ENCODE data around the gene NT5C3B. TPM values are rescaled to one million over a fixed set of nuclear protein-coding genes. Genes with fewer than 3 reads are reported as not detected.

Gene NT5C3B
- total RNA-seq, 2 experiments from 2014 or later: 29.0 to 29.5 TPM

DNA sequence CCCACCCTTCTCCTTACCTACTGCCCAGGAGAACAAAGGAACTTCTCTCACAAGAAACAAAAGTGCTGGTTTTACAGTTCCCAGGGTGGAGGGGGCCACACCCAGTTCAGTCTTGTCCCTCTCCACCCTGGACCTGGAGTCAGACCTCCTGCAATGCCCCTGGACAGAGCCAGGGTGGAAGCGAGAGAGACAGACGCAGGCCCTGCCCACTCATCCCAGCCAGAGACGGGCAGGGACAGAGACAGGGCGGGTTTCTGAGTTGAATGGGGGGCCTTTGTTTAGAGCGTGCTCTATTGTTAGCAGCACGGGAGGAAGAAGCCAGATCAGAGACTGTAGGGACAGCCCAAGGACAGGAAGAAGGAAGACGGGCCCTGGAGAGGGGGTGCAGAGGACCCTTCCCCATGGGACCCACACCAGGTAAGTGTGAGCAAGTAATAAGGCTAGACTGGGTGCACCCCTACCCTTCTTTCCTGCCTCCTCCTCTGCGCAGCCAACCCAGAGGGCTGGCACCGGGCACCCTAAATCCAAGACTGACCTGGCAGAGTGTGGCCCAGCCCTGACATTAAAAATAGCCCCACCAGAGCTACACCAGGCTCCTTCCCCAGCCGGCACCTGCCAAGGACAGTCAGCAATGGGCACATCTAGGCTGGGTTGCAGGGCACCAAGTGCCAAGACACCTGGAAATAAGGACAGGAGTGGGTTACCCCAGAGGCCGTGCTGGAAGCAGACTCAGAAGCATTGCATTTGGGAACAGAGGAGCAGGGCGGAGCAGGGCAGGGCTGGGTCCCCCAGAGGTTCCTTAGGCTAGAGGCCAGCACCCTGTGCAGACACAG is 60.4 kb downstream of the NT5C3B start:
- H3K4me3 Mint-ChIP-seq: no peak overlapping the region
- no peak for DNase-seq
- no peaks in the 10 kb centered on the region for H3K4me1 Mint-ChIP-seq (ENCODE audit: low read depth)
- H3K9me3 Mint-ChIP-seq: no peaks in the 10 kb centered on the region
- intact Hi-C loops (cut with micrococcal nuclease): no loop called here
- POLR2A ChIA-PET: no interaction called here
- CTCF ChIA-PET: no interaction called here
- no peaks in the 10 kb centered on the region for H3K36me3 Mint-ChIP-seq
- H3K27ac Mint-ChIP-seq: no peak overlapping the region
- H3K27me3 Mint-ChIP-seq: peaks cover 6% of the 10 kb centered on the region

Other genes starting within 250 kb of the NT5C3B start
- not detected for gene KRT14, start 249.3 kb downstream of the NT5C3B start, total RNA-seq
- not detected for gene KRT16, start 223.5 kb downstream of the NT5C3B start, total RNA-seq
- not detected for gene KRT17, start 211.7 kb downstream of the NT5C3B start, total RNA-seq
- 1,000 to 10,000 TPM; 1,052 to 1,072 TPM for gene EIF1, start 147.3 kb downstream of the NT5C3B start, total RNA-seq
- gene GAST, start 123.9 kb downstream of the NT5C3B start, total RNA-seq: not detected
- not detected for gene HAP1, start 101.6 kb downstream of the NT5C3B start, total RNA-seq
- gene JUP, start 49.5 kb downstream of the NT5C3B start, total RNA-seq: under 1 TPM; 0.12 to 0.29 TPM
- 1 to 10 TPM; 2.5 to 2.9 TPM for gene P3H4, start 24.3 kb downstream of the NT5C3B start, total RNA-seq
- gene FKBP10, start 23.2 kb downstream of the NT5C3B start, total RNA-seq: 1 to 10 TPM in 1 of 2 experiments, under 1 TPM in 1; 0.76 to 1.4 TPM
- gene KLHL10, start 1.6 kb upstream of the NT5C3B start, total RNA-seq: under 1 TPM; 0.12 to 0.29 TPM
- 10 to 100 TPM; 23.6 to 25.2 TPM for gene KLHL11, start 29.2 kb upstream of the NT5C3B start, total RNA-seq
- 100 to 1,000 TPM; 186 to 203 TPM for gene ACLY, start 82.7 kb upstream of the NT5C3B start, total RNA-seq
- 1 to 10 TPM in 1 of 2 experiments, under 1 TPM in 1; 0.77 to 1.4 TPM for gene ODAD4, start 94.4 kb upstream of the NT5C3B start, total RNA-seq
- 10 to 100 TPM; 66.6 to 68.0 TPM for gene CNP, start 130.6 kb upstream of the NT5C3B start, total RNA-seq
- gene DNAJC7, start 181.2 kb upstream of the NT5C3B start, total RNA-seq: 10 to 100 TPM; 79.7 to 80.9 TPM
- 10 to 100 TPM; 15.6 to 16.1 TPM for gene NKIRAS2, start 183.9 kb upstream of the NT5C3B start, total RNA-seq
- gene C17orf113, start 214.4 kb upstream of the NT5C3B start, total RNA-seq: under 1 TPM; 0.15 to 0.26 TPM

Measured in activated CD4-positive, alpha-beta memory T cell treated with anti-CD3 and anti-CD28 coated beads for 36 hours (primary cell).